ENCODE results near the gene ADM.

Gene ADM

GRCh38 chr11:10291801-10292638 lies 12.9 kb upstream of the ADM start:
- DNase-seq: no peak

- DNase-seq: peak; percentile 69 to 81 (median 71)
Observed at GRCh38 chr11:10293423-10294289, 11.2 kb upstream of the ADM start, which contains the start of gene SBF2. SBF2 (minus strand) TSS chr11:10294219; CDS start chr11:10294069, 150 bp downstream.

DNA sequence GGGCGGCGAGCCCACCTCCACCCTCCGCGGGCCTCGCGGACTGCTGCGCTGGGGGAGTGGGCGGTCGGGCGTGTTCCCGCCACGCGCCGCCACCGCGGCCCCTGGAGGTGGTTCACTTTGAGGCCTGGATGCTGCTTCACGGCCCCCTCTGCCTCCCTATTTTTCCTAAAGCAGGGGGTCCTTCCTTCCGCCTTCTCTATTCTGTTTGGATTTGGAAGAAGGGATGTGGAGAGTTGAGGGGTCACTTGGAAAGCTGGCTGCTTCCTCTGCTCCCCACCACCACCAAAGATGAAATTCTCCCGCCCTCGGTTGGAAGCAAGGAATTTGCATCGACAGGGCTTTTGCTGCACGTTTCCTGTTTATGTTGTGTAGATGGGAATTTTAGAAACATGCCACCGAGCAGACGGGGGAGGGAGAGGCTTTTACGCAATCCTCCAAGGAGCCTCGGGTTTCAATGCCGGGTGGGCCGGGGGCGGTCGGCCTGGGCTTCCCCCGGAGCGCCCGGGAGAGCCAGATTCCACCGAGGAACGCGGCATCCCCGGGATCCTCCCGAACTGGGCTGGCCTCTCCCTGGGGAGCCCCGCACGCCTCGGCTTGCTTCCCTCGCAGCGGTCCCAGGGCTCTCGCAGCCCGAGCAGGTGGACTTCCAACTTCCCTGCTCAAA lies 10.5 kb upstream of the ADM start:
- no peak for DNase-seq

DNA sequence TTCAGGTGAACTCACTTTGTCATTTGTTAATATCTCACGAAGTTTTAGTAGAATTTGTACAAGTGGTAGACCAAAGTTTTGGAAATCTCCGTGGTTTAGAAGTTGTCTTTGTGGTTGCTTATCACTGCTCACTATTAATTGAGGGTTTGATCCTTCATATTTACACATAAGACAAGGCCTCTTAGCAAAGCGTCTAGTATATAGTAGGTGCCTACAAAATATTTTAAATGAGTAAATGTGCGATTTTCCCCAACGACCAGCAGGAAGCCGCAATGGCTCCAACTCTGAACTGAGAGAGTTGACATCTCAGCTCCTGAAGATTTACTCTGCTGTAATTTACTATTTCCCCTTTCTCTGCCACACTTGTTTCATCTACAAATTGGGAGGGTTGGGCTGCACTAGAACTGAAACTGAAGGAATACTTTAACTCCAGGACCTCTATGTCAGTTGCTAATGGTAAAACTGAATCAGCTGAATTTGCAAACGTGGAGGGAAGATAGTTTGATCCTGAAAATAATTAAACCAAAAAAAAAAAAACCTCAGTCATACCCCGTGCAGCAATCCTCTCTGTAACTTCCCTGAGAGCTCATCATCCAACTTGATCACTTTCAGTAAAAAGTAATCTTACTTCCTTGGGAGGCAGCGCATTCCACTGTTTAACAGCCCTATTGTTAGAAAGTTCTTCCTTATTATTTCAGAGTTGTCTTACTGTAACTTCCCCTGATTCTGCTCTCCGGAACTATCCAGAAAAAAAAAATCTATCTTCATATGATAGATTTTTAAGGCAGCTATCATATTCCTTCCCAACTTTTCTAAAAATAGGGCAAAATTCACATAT lies 9.6 kb upstream of the ADM start:
- no peak for DNase-seq

DNA sequence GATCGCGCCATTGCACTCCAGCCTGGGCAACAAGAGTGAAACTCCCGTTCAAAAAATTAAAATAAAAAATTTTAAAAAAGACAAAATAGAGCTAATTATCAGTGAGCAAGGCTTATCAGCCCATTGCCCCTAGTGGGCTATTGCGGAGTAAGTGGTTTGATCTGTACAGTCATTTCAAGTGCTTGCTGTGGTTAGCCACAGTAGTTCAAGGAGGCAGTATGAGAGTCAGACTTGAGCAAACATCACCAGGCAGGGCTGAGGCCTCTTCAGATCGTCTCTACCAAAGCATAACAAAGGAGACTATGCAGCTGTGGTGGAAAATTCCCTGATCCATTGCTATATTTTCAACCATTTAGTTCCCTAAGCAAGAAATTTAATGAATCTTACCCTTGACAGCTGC lies 6.5 kb upstream of the ADM start:
- peak in 3 of 5 donors; percentile 26 to 75 (median 38) for DNase-seq

- DNase-seq: no peak
Observed at GRCh38 chr11:10301656-10302358, 3.1 kb upstream of the ADM start.

GRCh38 chr11:10302359-10302743 lies 2.5 kb upstream of the ADM start:
- no peak for DNase-seq

DNA sequence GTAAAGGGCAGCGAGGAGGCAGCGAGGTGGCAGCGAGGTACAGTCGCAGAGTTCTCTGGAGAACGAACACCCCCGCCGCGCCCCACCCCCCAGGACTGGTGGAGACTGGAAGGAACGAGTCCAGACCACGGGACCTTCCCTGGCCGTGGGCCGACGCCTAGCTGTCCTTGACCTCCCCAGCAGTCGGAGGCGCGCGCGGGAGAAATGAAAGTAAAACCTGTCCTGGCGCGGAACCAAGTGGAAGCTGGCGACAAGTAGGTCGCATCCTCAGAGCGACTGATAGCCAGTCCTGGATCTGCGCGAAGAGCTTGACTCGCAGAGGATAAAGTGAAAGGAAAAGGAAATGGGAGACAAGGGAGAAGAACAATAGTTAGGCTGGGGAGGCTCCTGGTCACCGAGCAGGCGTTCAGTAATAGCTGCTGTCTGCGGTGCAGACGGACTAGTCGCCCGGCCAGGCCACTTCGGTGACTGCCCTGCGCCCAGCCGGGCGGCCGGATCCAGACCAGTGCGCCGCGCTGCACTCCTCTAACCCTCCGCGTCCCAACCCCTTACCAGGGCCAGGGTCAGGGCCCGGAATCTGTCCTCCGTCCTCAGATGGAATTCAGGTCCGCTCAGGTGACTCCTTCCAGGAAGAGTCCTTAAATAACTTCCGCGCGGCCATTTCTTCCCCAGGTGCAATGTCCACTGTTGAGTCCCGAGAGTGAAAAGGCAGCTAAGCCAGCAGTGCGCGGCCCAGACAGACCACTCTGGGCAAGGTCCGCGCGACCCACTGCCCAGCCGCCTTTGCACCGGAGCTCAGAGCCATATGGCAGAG lies 1.9 kb upstream of the ADM start:
- peak in 4 of 5 donors; percentile 62 to 67 (median 65) for DNase-seq

- DNase-seq: peak in 2 of 5 donors; percentile 10 to 22
Observed at GRCh38 chr11:10303558-10304363, 1.1 kb upstream of the ADM start.

DNA sequence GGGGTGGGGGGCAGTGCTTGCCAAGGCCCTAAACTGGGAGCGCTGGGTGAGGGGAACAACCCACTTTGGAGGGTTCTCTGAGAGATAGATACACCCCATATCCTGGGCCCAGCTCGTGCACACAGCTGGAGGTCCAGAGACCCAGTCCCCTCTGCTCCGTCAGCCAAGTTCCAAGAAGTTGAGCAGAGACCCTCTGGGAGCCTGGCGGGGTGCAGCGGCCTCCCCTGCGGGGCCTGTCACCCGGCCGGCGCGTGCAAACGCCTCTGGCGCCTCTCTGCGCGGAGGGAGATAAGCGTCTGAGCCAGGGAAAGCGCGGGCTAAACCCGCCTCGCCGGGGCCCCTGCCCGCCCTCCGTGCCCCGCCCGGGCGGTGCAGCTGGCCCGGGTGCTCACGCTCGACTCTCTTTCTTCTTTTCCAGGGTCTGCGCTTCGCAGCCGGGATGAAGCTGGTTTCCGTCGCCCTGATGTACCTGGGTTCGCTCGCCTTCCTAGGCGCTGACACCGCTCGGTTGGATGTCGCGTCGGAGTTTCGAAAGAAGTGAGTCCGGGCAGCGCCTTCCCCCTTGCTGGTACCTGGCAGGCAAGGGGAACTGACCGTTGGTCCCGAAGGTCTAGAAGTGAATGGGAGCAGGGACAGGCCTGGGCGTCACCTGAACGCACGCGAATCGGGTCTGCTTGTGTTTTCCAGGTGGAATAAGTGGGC lies 540 bp downstream of the ADM start:
- DNase-seq: peak in 2 of 5 donors; percentile 9 to 29

DNA sequence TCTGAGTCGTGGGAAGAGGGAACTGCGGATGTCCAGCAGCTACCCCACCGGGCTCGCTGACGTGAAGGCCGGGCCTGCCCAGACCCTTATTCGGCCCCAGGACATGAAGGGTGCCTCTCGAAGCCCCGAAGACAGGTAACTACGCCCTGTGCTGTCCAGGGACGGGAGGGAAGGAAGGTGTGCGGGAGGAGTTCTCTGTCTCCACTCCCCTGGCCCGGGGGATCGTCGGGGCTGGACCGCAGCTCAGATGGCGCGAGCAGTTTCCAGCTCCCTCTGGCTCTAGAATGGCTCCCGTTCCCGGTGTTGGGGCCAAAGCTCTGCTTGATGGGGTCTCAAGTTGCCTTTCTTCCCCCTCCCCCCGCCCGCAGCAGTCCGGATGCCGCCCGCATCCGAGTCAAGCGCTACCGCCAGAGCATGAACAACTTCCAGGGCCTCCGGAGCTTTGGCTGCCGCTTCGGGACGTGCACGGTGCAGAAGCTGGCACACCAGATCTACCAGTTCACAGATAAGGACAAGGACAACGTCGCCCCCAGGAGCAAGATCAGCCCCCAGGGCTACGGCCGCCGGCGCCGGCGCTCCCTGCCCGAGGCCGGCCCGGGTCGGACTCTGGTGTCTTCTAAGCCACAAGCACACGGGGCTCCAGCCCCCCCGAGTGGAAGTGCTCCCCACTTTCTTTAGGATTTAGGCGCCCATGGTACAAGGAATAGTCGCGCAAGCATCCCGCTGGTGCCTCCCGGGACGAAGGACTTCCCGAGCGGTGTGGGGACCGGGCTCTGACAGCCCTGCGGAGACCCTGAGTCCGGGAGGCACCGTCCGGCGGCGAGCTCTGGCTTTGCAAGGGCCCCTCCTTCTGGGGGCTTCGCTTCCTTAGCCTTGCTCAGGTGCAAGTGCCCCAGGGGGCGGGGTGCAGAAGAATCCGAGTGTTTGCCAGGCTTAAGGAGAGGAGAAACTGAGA lies 1.4 kb downstream of the ADM start:
- no peak for DNase-seq

- no peak for DNase-seq
Observed at GRCh38 chr11:10307022-10307399, 2.1 kb downstream of the ADM start.

- DNase-seq: peak; percentile 63 to 81 (median 74)
Observed at GRCh38 chr11:10307400-10308200, 2.7 kb downstream of the ADM start.

DNA sequence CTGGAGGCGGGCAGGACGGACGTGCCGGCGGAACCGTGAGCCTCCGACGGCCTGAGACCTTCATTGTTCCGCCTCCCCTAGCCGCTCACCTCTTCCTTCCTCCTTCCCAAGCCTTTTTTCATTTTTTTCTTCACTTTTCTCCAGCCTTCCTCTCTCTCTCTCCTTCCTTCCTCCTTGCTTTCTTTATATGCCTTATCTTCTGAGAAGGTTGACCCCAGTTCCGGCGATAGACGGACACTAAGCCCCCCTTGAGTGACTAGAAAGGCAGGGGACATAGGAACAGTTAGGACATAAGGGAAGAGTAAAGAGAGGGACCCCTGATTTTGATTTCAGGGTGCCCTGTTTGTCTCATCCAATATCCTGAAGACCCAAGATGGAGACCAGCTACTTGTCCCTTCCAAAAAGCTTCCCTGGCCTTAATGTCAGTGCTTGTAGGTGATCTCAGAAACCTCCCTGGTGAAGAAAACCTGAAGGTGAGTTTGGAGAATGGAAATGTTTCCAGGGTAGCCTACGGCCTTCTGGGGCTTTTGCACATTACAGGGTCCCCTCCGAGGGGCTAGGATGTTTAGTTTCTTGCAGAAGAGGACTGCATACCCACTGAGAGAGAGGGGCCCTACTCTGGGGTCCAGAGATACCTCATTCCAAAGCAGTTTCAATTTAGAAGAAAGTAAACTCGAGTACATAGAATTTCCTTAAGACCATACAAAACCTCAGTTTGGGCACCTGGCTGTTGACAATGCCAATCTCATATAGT lies 3.5 kb downstream of the ADM start:
- DNase-seq: no peak

- DNase-seq: no peak
Observed at GRCh38 chr11:10309163-10310093, 4.6 kb downstream of the ADM start.
